Suprapubic skin (tissue), 4 donors: ENCODE measurements around the gene CERS6.

ENCODE experiments used
- CTCF ChIP-seq, 2 donors: fragments of 200-600 bp in 1 of 2; fragments of 450-650 bp in 1 of 2; sonication (generic) in 1 of 2; IDR thresholded peaks; one replicate each; pipeline ENCODE4 v1.5.1; 2016 to 2019; ENCODE audit warnings: antibody characterized with exemption in 2 of 2, mild to moderate bottlenecking in 1 of 2, moderate library complexity in 1 of 2
- EP300 ChIP-seq: sonication (generic); formaldehyde crosslinking; IDR thresholded peaks from one replicate; pipeline ENCODE4 v1.6.1; 2017; ENCODE audit warnings: antibody characterized with exemption
- POLR2A ChIP-seq, 2 donors: fragments of 450-650 bp; IDR thresholded peaks; one replicate each; pipeline ENCODE4 v1.6.1; 2017; ENCODE audit warnings: antibody characterized with exemption in 2 of 2, mild to moderate bottlenecking in 2 of 2, moderate library complexity in 2 of 2
- POLR2AphosphoS5 ChIP-seq, 3 donors: sonication (generic); formaldehyde crosslinking; IDR thresholded peaks; one replicate each; pipeline ENCODE4 v1.6.1; 2017; ENCODE audit warnings: antibody characterized with exemption in 3 of 3

DNA sequence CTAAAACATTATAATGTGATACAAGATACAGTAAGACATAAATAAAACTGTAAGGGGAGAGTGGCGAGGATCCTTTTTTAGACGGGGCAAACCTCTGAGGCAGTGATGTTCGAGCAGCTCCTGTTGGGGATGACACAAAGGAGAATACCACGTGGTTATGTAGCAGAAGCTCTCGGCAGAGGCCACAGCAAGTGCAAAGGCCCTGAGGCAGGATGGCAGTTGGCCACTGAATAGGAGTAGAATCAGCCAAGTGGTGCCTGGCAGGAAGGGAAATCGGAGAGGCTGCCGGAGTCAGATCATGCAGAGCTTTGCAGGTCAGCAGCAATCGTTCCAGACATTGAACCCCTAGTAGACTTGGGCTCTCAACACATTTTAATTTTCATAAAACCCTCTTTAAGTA is 365.5 kb downstream of the CERS6 start:
- TF ChIP-seq CTCF (IDR thresholded peaks at IDR 0.05) (no peak), POLR2AphosphoS5 (IDR thresholded peaks at IDR 0.05) (no peak), POLR2A (IDR thresholded peaks at IDR 0.05) (no peak), EP300 (no peak)
